Measurements from ENCODE around the gene STMN3.
"Not testable (repeated sequence)": the region's sequence is repeated elsewhere in the genome, so short reads cannot be mapped to it uniquely, and the experiment has no call there.

The STMN3 gene

DNA sequence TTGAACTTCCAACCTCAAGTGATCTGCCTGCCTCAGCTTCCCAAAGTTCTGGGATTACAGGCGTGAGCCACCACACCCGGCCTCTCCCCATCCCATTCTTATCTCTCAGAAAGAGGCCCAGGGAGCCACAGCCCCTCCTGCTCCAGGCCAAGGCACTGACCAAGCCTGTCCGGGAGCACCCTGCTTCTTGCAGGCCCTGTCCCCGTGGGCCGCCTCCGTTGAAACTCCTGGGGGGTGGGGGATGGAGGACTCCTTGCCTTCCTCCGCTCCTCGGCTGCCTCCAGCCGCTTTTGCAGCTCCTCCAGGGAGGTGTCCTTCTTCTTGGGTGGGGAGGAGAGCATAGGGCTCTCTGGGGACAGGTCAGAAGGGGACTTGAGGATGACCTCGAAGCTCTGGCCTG lies 9.7 kb downstream of the STMN3 start:
- Histone ChIP-seq H3K36me3 (ENCODE audit: control insufficient read depth, insufficient read depth, low read length) (no peaks in the 10 kb centered on the region), H3K18ac (ENCODE audit: low read length) (no peak overlapping the region), H2BK120ac (ENCODE audit: low read depth, low read length) (no peak overlapping the region), H3K79me2 (ENCODE audit: control insufficient read depth, insufficient read depth, low read length) (no peaks in the 10 kb centered on the region), H3K27me3 (ENCODE audit: insufficient read depth, low read length, poor library complexity) (no peaks in the 10 kb centered on the region), H3K4me1 (ENCODE audit: control insufficient read depth, low read depth, low read length) (no peaks in the 10 kb centered on the region), H3K4ac (ENCODE audit: low read depth, low read length) (no peak overlapping the region), H3K27ac (ENCODE audit: low read depth, low read length) (no peak overlapping the region), H2BK15ac (replicated peaks; ENCODE audit: low read depth) (no peak overlapping the region), H4K8ac (ENCODE audit: low read depth, low read length) (no peak overlapping the region), H3K4me2 (ENCODE audit: low read length) (no peak overlapping the region), H3K79me1 (ENCODE audit: low read length) (no peaks in the 10 kb centered on the region), H3K9ac (ENCODE audit: low read length) (no peak overlapping the region), H3K56ac (ENCODE audit: low read length) (no peak overlapping the region), H2AK5ac (ENCODE audit: low read length) (no peak overlapping the region), H4K5ac (ENCODE audit: low read length) (no peak overlapping the region), H2BK5ac (ENCODE audit: low read length) (no peak overlapping the region), H3K4me3 (ENCODE audit: low read length) (no peak overlapping the region), H3K23ac (ENCODE audit: low read length) (no peak overlapping the region)
- no peak for DNase-seq
- WGBS (ENCODE audit: extremely low coverage, insufficient coverage, low lambda C conversion rate) = no CpG with 5 or more reads among the region's 10 CpGs

DNA sequence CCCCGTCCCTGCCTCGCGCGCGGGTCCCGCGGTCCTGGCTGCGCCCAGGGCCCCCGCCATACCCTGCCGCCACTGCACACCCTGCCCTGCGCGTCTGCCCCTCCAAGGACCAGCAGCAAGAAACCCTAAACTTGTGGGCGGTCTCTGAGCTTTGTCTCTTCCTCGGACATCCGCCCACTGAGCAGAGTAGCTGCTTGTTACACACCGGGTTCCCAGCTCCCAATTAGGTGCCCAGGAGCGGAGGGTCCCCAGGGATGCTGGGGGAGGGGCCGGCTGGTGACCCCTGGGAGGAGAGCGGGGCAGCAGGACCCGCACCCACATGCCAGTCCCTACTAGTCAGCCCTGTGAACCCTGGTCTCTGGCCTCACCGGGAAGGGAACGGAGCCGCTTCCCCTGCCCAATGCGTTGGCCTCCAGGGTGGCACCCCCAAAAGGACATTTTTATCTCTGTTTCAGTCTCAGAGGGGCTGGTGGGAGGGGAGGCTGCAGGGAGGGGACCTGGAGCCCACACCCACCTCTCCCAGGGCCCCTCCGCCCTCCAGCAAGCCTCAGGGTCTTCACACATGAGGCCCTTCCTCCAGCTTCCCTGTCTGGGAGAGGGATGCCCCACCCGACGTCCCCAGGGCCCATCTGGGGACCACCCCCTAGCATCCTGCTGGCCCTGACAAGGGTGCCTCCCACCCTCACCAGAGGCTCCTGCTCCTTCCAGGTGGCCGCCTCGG lies 10.5 kb downstream of the STMN3 start:
- peak; percentile 39 for DNase-seq
- H3K4me2 ChIP-seq (ENCODE audit: low read length) = peak overlapping the region; percentile 16
- no peak overlapping the region for H3K18ac ChIP-seq (ENCODE audit: low read length)

DNA sequence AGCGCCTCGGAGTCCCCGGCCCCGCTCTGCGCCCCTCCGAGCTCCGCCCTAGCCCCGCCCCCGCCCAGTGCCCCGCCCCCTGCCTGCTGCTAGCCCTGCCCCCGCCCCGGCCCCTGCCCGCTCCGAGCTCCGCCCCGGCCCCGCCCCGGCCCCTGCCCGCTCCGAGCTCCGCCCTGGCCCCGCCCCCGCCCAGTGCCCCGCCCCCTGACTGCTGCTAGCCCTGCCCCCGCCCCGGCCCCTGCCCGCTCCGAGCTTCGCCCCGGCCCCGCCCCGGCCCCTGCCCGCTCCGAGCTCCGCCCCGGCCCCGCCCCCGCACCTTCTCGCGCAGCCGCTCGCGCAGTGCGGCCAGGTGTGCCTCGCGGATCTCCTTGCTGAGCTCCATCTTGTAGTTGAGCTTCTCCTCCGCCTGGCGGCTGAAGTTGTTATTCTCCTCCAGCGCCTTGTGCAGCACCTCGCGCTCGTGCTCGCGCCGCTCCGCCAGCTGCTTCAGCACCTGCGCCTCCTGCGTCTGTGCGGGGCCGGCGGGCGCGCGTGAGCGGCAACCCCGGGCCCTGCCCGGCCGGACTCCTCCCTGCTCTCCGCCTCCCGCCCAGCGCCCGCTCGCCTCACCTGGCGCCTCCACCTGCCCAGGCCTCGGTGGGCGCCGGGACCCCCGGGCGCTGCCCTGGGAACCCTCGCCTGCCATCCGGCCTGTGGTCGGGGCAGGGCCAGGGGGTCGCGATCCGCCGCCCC lies 11.3 kb downstream of the STMN3 start:
- Histone ChIP-seq H2BK5ac (ENCODE audit: low read length) (no peak overlapping the region), H2BK120ac (ENCODE audit: low read depth, low read length) (no peak overlapping the region), H4K5ac (ENCODE audit: low read length) (no peak overlapping the region), H3K79me1 (ENCODE audit: low read length) (no peaks in the 10 kb centered on the region), H3K4me2 (ENCODE audit: low read length) (peak overlapping the region; percentile 16), H4K8ac (ENCODE audit: low read depth, low read length) (no peak overlapping the region), H3K27me3 (ENCODE audit: insufficient read depth, low read length, poor library complexity) (no peaks in the 10 kb centered on the region), H3K23ac (ENCODE audit: low read length) (peak overlapping the region; percentile 74), H2AK5ac (ENCODE audit: low read length) (no peak overlapping the region), H3K79me2 (ENCODE audit: control insufficient read depth, insufficient read depth, low read length) (no peaks in the 10 kb centered on the region), H3K18ac (ENCODE audit: low read length) (peak overlapping the region; percentile 70), H3K27ac (ENCODE audit: low read depth, low read length) (peak overlapping the region; percentile 1), H3K9ac (ENCODE audit: low read length) (peak overlapping the region; percentile 64), H3K4me3 (ENCODE audit: low read length) (no peak overlapping the region), H2BK15ac (replicated peaks; ENCODE audit: low read depth) (no peak overlapping the region), H3K4me1 (ENCODE audit: control insufficient read depth, low read depth, low read length) (no peaks in the 10 kb centered on the region), H3K36me3 (ENCODE audit: control insufficient read depth, insufficient read depth, low read length) (no peaks in the 10 kb centered on the region), H3K4ac (ENCODE audit: low read depth, low read length) (no peak overlapping the region), H3K56ac (ENCODE audit: low read length) (peak overlapping the region; percentile 83)
- WGBS (ENCODE audit: extremely low coverage, insufficient coverage, low lambda C conversion rate) = no CpG with 5 or more reads among the region's 86 CpGs
- DNase-seq = peak; percentile 96

More for the DNA sequence above, 10.5 kb downstream of the STMN3 start:
- peak overlapping the region; percentile 80 for H3K56ac ChIP-seq (ENCODE audit: low read length)
- no peaks in the 10 kb centered on the region for H3K79me2 ChIP-seq (ENCODE audit: control insufficient read depth, insufficient read depth, low read length)
- H2BK120ac ChIP-seq (ENCODE audit: low read depth, low read length) = no peak overlapping the region
- H2BK5ac ChIP-seq (ENCODE audit: low read length) = no peak overlapping the region
- H3K27ac ChIP-seq (ENCODE audit: low read depth, low read length) = no peak overlapping the region
- no peaks in the 10 kb centered on the region for H3K79me1 ChIP-seq (ENCODE audit: low read length)
- H4K5ac ChIP-seq (ENCODE audit: low read length) = no peak overlapping the region
- H3K4me1 ChIP-seq (ENCODE audit: control insufficient read depth, low read depth, low read length) = no peaks in the 10 kb centered on the region
- H2BK15ac ChIP-seq (replicated peaks; ENCODE audit: low read depth) = no peak overlapping the region
- no peaks in the 10 kb centered on the region for H3K27me3 ChIP-seq (ENCODE audit: insufficient read depth, low read length, poor library complexity)
- peak overlapping the region; percentile 74 for H3K23ac ChIP-seq (ENCODE audit: low read length)
- H3K9ac ChIP-seq (ENCODE audit: low read length) = peak overlapping the region; percentile 64
- H4K8ac ChIP-seq (ENCODE audit: low read depth, low read length) = no peak overlapping the region
- H2AK5ac ChIP-seq (ENCODE audit: low read length) = no peak overlapping the region
- no CpG with 5 or more reads among the region's 29 CpGs for WGBS (ENCODE audit: extremely low coverage, insufficient coverage, low lambda C conversion rate)
- H3K36me3 ChIP-seq (ENCODE audit: control insufficient read depth, insufficient read depth, low read length) = no peaks in the 10 kb centered on the region
- no peak overlapping the region for H3K4me3 ChIP-seq (ENCODE audit: low read length)
- H3K4ac ChIP-seq (ENCODE audit: low read depth, low read length) = no peak overlapping the region

DNA sequence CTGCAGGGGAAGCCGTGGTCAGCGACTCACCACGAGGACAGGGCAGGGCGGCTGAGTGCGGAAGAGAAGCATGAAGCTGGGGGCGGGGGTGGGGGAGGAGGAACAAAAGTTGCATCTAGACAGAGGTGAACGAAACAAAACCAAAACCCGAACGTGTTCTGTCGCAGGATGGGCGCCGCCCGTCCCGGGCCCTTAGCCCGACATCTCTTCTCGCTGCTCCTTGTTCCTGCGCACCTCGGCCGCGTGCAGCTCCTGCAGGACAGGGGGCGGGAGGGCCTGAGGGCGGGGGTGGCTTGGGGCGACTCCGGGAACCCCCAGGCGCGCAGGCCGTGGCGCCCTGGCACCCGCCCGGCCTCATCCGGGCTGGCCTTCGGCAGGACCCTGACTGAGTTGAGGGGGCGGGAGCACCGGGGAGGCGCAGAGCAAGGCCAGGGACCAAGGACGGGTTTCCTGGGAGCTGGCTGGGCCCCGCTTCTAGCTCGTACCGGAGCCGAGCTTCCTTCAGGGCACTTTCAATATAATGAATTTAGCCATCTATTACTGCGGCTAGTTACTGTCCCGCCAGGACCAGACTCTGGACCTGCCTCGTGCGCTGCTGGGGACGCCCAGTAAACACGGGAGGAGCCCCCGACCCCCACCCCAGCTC lies 12.0 kb downstream of the STMN3 start:
- Histone ChIP-seq H3K4me3 (ENCODE audit: low read length) (no peak overlapping the region), H3K56ac (ENCODE audit: low read length) (peak overlapping the region; percentile 83), H2BK5ac (ENCODE audit: low read length) (no peak overlapping the region), H2AK5ac (ENCODE audit: low read length) (no peak overlapping the region), H3K18ac (ENCODE audit: low read length) (peak overlapping the region; percentile 70), H3K4me1 (ENCODE audit: control insufficient read depth, low read depth, low read length) (no peaks in the 10 kb centered on the region), H3K79me2 (ENCODE audit: control insufficient read depth, insufficient read depth, low read length) (no peaks in the 10 kb centered on the region), H4K8ac (ENCODE audit: low read depth, low read length) (no peak overlapping the region), H3K79me1 (ENCODE audit: low read length) (no peaks in the 10 kb centered on the region), H3K36me3 (ENCODE audit: control insufficient read depth, insufficient read depth, low read length) (no peaks in the 10 kb centered on the region), H3K27me3 (ENCODE audit: insufficient read depth, low read length, poor library complexity) (no peaks in the 10 kb centered on the region), H3K9ac (ENCODE audit: low read length) (peak overlapping the region; percentile 61), H3K4me2 (ENCODE audit: low read length) (peak overlapping the region; percentile 75), H4K5ac (ENCODE audit: low read length) (no peak overlapping the region), H2BK15ac (replicated peaks; ENCODE audit: low read depth) (no peak overlapping the region), H3K27ac (ENCODE audit: low read depth, low read length) (no peak overlapping the region), H3K23ac (ENCODE audit: low read length) (no peak overlapping the region), H2BK120ac (ENCODE audit: low read depth, low read length) (no peak overlapping the region), H3K4ac (ENCODE audit: low read depth, low read length) (no peak overlapping the region)
- peak; percentile 56 for DNase-seq
- no CpG with 5 or more reads among the region's 47 CpGs for WGBS (ENCODE audit: extremely low coverage, insufficient coverage, low lambda C conversion rate)

DNA sequence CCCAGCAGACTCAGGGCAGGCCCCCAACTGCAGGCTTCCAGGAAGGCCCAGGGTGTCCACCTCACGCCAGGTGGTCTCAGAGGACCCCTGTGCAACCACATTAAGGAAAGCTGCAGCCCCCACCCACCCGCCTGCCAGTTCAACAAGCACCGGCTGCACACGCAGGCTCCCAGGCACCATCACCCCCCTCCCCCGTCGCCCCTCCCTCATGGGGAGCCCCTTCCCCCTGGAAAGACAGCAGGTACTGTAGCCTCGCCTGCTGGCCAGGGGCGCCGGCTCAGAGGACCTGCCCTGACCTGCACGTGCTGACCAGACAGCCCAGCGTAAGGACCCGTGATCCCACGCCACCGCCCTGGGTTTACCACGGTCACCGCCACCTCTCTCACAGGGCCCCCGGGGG lies 12.5 kb downstream of the STMN3 start:
- not testable (repeated sequence) for DNase-seq; H3K4me2 ChIP-seq (ENCODE audit: low read length); H2BK15ac ChIP-seq (replicated peaks; ENCODE audit: low read depth); H3K56ac ChIP-seq (ENCODE audit: low read length); H3K9ac ChIP-seq (ENCODE audit: low read length); H4K8ac ChIP-seq (ENCODE audit: low read depth, low read length); H2BK120ac ChIP-seq (ENCODE audit: low read depth, low read length); H4K5ac ChIP-seq (ENCODE audit: low read length); H3K4me1 ChIP-seq (ENCODE audit: control insufficient read depth, low read depth, low read length); H2AK5ac ChIP-seq (ENCODE audit: low read length); H3K23ac ChIP-seq (ENCODE audit: low read length); H3K18ac ChIP-seq (ENCODE audit: low read length); H3K79me1 ChIP-seq (ENCODE audit: low read length); H3K27ac ChIP-seq (ENCODE audit: low read depth, low read length); H2BK5ac ChIP-seq (ENCODE audit: low read length); H3K4ac ChIP-seq (ENCODE audit: low read depth, low read length); H3K27me3 ChIP-seq (ENCODE audit: insufficient read depth, low read length, poor library complexity); H3K4me3 ChIP-seq (ENCODE audit: low read length); H3K36me3 ChIP-seq (ENCODE audit: control insufficient read depth, insufficient read depth, low read length); H3K79me2 ChIP-seq (ENCODE audit: control insufficient read depth, insufficient read depth, low read length)
- WGBS (ENCODE audit: extremely low coverage, insufficient coverage, low lambda C conversion rate) = no CpG with 5 or more reads among the region's 17 CpGs

Measured in mesendoderm (in vitro differentiated cells).